GM23248 (cell line): Measurements from ENCODE around the gene MEGF11. TPM values are rescaled to one million over a fixed set of nuclear protein-coding genes. Genes with fewer than 3 reads are reported as not detected.
"Not testable (repeated sequence)": the region's sequence is repeated elsewhere in the genome, so short reads cannot be mapped to it uniquely, and the experiment has no call there.

Experiments
- DNase-seq: peaks from one replicate; pipeline ENCODE4 v3.0.0-alpha.2; 2015
- H2AFZ ChIP-seq: fragments of 200-600 bp; sonication (generic); 2 replicates; pipeline ENCODE4 v1.6.1; 2016; ENCODE audit warnings: antibody characterized with exemption
- H3F3A ChIP-seq: fragments of 200-600 bp; sonication (generic); 2 replicates; pipeline ENCODE4 v1.6.1; 2016; ENCODE audit warnings: mild to moderate bottlenecking, antibody characterized with exemption, mixed run types; ENCODE audit not compliant: insufficient read depth
- H3K27ac ChIP-seq: fragments of 200-600 bp; sonication (generic); 2 replicates; pipeline ENCODE4 v1.5.1; 2016; ENCODE audit warnings: mild to moderate bottlenecking
- H3K27me3 ChIP-seq: fragments of 200-600 bp; sonication (generic); replicated peaks from 2 replicates; pipeline ENCODE4 v1.6.1; 2016; ENCODE audit warnings: mild to moderate bottlenecking; ENCODE audit not compliant: insufficient read depth
- H3K36me3 ChIP-seq: fragments of 200-600 bp; sonication (generic); 2 replicates; pipeline ENCODE4 v1.6.1; 2016; ENCODE audit warnings: low read depth, mild to moderate bottlenecking
- H3K4me1 ChIP-seq: fragments of 200-600 bp; sonication (generic); 2 replicates; pipeline ENCODE4 v1.6.1; 2016; ENCODE audit warnings: mild to moderate bottlenecking; ENCODE audit not compliant: insufficient read depth
- H3K4me2 ChIP-seq: fragments of 200-600 bp; sonication (generic); one replicate; pipeline ENCODE4 v1.6.1; 2016; ENCODE audit warnings: mild to moderate bottlenecking; ENCODE audit not compliant: unreplicated experiment
- H3K4me3 ChIP-seq: fragments of 200-600 bp; sonication (generic); 2 replicates; pipeline ENCODE4 v1.5.1; 2016; ENCODE audit warnings: mild to moderate bottlenecking
- H3K79me2 ChIP-seq: fragments of 200-600 bp; sonication (generic); 2 replicates; pipeline ENCODE4 v1.6.1; 2016; ENCODE audit warnings: mild to moderate bottlenecking; ENCODE audit not compliant: insufficient read depth
- H3K9ac ChIP-seq: fragments of 200-600 bp; sonication (generic); 2 replicates; pipeline ENCODE4 v1.6.1; 2016; ENCODE audit warnings: mild to moderate bottlenecking
- H3K9me2 ChIP-seq: fragments of 200-600 bp; sonication (generic); 2 replicates; pipeline ENCODE4 v1.6.1; 2016; ENCODE audit warnings: mixed run types, mild to moderate bottlenecking, moderate library complexity; ENCODE audit not compliant: insufficient read depth
- H3K9me3 ChIP-seq: fragments of 200-600 bp; sonication (generic); one replicate; pipeline ENCODE4 v1.6.1; 2017; ENCODE audit warnings: low read depth
- H4K20me1 ChIP-seq: fragments of 200-600 bp; sonication (generic); 2 replicates; pipeline ENCODE4 v1.6.0; 2016; ENCODE audit not compliant: insufficient read depth
- EZH2 ChIP-seq: fragments of 200-600 bp; sonication (generic); IDR thresholded peaks from 2 replicates; pipeline ENCODE4 v1.6.1; 2018; ENCODE audit warnings: antibody characterized with exemption, mild to moderate bottlenecking; ENCODE audit not compliant: insufficient read depth, poor library complexity, severe bottlenecking
- EZH2phosphoT487 ChIP-seq: fragments of 200-600 bp; sonication (generic); IDR thresholded peaks from 2 replicates; pipeline ENCODE4 v1.6.1; 2018; ENCODE audit warnings: antibody characterized with exemption, moderate library complexity, mild to moderate bottlenecking, low read depth; ENCODE audit not compliant: insufficient read depth
- WGBS, 2 experiments: methylation state at CpG; one replicate each; pipeline ENCODE4 v1.1.6; 2015 to 2017; ENCODE audit warnings: low lambda C conversion rate in 2 of 2, low coverage in 1 of 2; ENCODE audit errors: missing lambda C conversion rate in 2 of 2; 5-methylcytosine and 5-hydroxymethylcytosine counted together
- in situ Hi-C: fragments of 300-500 bp; cut with MboI; formaldehyde crosslinking; loops from 2 replicates; pipeline ENCODE4 v1.15.0; 2020
- polyA plus RNA-seq: library from polyadenylated mRNA; unstranded; fragments of >200 nt; fragmentation: Nextera tagmentation; extraction: Ambion mirVana; gene quantifications from 2 replicates; pipeline ENCODE4 v1.2.1, GENCODE V29; 2016
- total RNA-seq: library from RNA; depleted of rRNA; stranded (reverse); fragments of >200 nt; shearing (Covaris generic); gene quantifications from 2 replicates; pipeline ENCODE4 v1.2.3, GENCODE V29; 2014

The MEGF11 gene
- total and polyA plus RNA-seq, 2 experiments from 2014 or later: 0.14 TPM; not detected in 1

DNA sequence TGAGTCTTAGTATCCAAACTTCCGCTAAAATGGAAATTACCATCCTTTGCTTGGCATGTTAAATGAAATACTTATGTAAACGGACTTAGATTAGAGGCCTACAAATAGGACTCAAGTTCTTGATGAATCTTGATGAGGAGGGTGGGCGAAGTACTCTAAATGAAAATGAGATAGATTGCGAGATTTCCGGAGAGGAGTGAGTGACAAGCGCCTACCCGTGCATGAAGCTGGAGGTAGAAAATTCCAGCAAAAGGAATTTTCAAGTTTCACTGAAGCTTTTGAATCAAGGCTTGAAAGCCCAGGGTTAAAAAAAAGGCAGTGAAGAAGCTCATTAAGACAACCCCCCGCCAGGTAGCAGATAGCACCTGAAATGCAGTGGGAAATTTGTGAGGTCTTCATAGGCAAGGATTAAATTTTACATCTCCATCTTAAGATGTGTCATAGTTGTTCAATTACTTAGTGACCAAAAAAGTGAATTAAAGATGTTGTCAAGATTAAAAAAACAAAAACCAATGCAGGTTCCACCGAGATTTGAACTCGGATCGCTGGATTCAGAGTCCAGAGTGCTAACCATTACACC, 384.9 kb downstream of the MEGF11 start:
- H3K9me2 ChIP-seq: no peaks in the 10 kb centered on the region
- H3K4me2 ChIP-seq: no peak overlapping the region
- peaks cover 30% of the 10 kb centered on the region for H3F3A ChIP-seq
- H3K4me3 ChIP-seq: peak overlapping the region; percentile 95
- peak; percentile 71 for DNase-seq
- no peaks in the 10 kb centered on the region for H4K20me1 ChIP-seq
- peaks cover 42% of the 10 kb centered on the region for H3K79me2 ChIP-seq
- no peaks in the 10 kb centered on the region for H3K36me3 ChIP-seq
- H3K9ac ChIP-seq: peak overlapping the region; percentile 87
- H2AFZ ChIP-seq: peak overlapping the region; percentile 88
- in situ Hi-C loops: no loop called here
- TF ChIP-seq EZH2 (no peak), EZH2phosphoT487 (no peak)
- H3K4me1 ChIP-seq: peaks cover 16% of the 10 kb centered on the region
- H3K27me3 ChIP-seq: no peaks in the 10 kb centered on the region
- peak overlapping the region; percentile 83 for H3K27ac ChIP-seq
- WGBS, 2 experiments: 54 to 59% methylated on average over 11 of the region's 11 CpGs
- no peaks in the 10 kb centered on the region for H3K9me3 ChIP-seq

- DNase-seq, H3K9ac ChIP-seq, H3K36me3 ChIP-seq, H4K20me1 ChIP-seq, H3K9me2 ChIP-seq, H3K27me3 ChIP-seq, H3K9me3 ChIP-seq, H2AFZ ChIP-seq, in situ Hi-C loops, H3K27ac ChIP-seq, H3K4me3 ChIP-seq, H3K4me2 ChIP-seq: not testable (repeated sequence)
- peaks cover 35% of the 10 kb centered on the region for H3K79me2 ChIP-seq
- H3F3A ChIP-seq: peaks cover 27% of the 10 kb centered on the region
- WGBS, 2 experiments: 91 to 96% methylated on average over 5 to 6 of the region's 6 CpGs
- H3K4me1 ChIP-seq: peaks cover 13% of the 10 kb centered on the region
Observed at GRCh38 chr15:65867933-65868332, 385.6 kb downstream of the MEGF11 start.

GRCh38 chr15:65867244-65867643, 386.3 kb downstream of the MEGF11 start:
- Histone ChIP-seq H3K4me2 (no peak overlapping the region), H3K9me3 (no peaks in the 10 kb centered on the region), H3K79me2 (peaks cover 29% of the 10 kb centered on the region), H3K9ac (no peak overlapping the region), H3K36me3 (no peaks in the 10 kb centered on the region), H3K27me3 (no peaks in the 10 kb centered on the region), H3K4me3 (no peak overlapping the region), H3K9me2 (no peaks in the 10 kb centered on the region), H3K27ac (no peak overlapping the region), H3K4me1 (peaks cover 7% of the 10 kb centered on the region), H4K20me1 (no peaks in the 10 kb centered on the region), H3F3A (peaks cover 22% of the 10 kb centered on the region), H2AFZ (no peak overlapping the region)
- TF ChIP-seq EZH2phosphoT487 (no peak), EZH2 (no peak)
- 73 to 77% methylated on average over 3 of the region's 3 CpGs for WGBS, 2 experiments
- in situ Hi-C loops: no loop called here
- DNase-seq: peak; percentile 12

DNA sequence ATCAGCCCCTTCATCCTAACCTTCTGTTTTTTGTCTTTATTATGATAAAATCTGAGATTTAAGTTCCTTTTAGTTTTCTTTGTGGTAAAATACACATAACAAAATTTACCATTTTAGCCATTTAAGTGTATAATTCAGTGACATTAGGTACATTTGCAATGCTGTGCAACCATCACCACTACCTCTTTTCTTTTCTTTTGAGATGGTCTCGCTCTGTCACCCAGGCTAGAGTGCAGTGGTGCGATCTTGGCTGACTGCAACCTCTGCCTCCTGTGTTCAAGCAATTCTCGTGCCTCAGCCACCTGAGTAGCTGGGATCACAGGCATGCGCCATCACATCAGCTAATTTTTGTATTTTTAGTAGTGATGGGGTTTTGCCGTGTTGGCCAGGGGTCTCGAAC, 390.4 kb downstream of the MEGF11 start:
- 69 to 76% methylated on average over 6 of the region's 6 CpGs for WGBS, 2 experiments
- Histone ChIP-seq H3K27ac (no peak overlapping the region), H3K9ac (no peak overlapping the region), H3K4me1 (no peaks in the 10 kb centered on the region), H3K79me2 (no peaks in the 10 kb centered on the region), H3K4me2 (no peak overlapping the region), H3K36me3 (no peaks in the 10 kb centered on the region), H3F3A (no peaks in the 10 kb centered on the region), H3K9me3 (no peaks in the 10 kb centered on the region), H3K4me3 (no peak overlapping the region), H2AFZ (peak overlapping the region; percentile 44), H4K20me1 (no peaks in the 10 kb centered on the region), H3K9me2 (no peaks in the 10 kb centered on the region), H3K27me3 (no peaks in the 10 kb centered on the region)
- TF ChIP-seq EZH2phosphoT487 (no peak), EZH2 (no peak)
- DNase-seq: no peak
- in situ Hi-C loops: no loop called here

- Histone ChIP-seq H3K4me2 (no peak overlapping the region), H3K9me2 (no peaks in the 10 kb centered on the region), H3K9ac (no peak overlapping the region), H4K20me1 (no peaks in the 10 kb centered on the region), H3K4me1 (no peaks in the 10 kb centered on the region), H3K27ac (no peak overlapping the region), H3K4me3 (no peak overlapping the region), H3K27me3 (no peaks in the 10 kb centered on the region), H3F3A (no peaks in the 10 kb centered on the region), H3K36me3 (no peaks in the 10 kb centered on the region), H3K9me3 (no peaks in the 10 kb centered on the region), H2AFZ (peak overlapping the region; percentile 44), H3K79me2 (no peaks in the 10 kb centered on the region)
- in situ Hi-C loops: no loop called here
- DNase-seq: peak; percentile 70
- TF ChIP-seq EZH2phosphoT487 (no peak), EZH2 (no peak)
- 0 to 4% methylated on average over 1 of the region's 1 CpG for WGBS, 2 experiments
Observed at GRCh38 chr15:65862682-65863081, 390.9 kb downstream of the MEGF11 start.
